ENCODE results near the gene PTGDR.

GRCh38 chr14:52233693-52234092 lies 33.8 kb upstream of the PTGDR start:
- TF ChIP-seq CTCF (conservative IDR thresholded peaks at IDR 0.05) (no peak), ZFX (IDR thresholded peaks at IDR 0.05) (no peak)
